Dendritic cell treated with granulocyte-macrophage colony-stimulating factor and Interleukin-4, amounts not matched to agents 40 ng/mL and 50 ng/mL, for 4 days (primary cell): ENCODE data around the gene SNX7.

Experiments used
- H3K27ac Mint-ChIP-seq: one replicate; pipeline ENCODE4 v1.8.0; 2022; ENCODE audit warnings: mild to moderate bottlenecking, mixed read lengths
- H3K27me3 Mint-ChIP-seq: one replicate; pipeline ENCODE4 v1.8.0; 2022; ENCODE audit warnings: mild to moderate bottlenecking, mixed read lengths
- H3K36me3 Mint-ChIP-seq: one replicate; pipeline ENCODE4 v1.8.0; 2022; ENCODE audit warnings: low read depth, mixed read lengths
- H3K4me1 Mint-ChIP-seq: one replicate; pipeline ENCODE4 v1.8.0; 2022; ENCODE audit warnings: low read depth, mixed read lengths
- H3K4me3 Mint-ChIP-seq: one replicate; pipeline ENCODE4 v1.8.0; 2022; ENCODE audit warnings: mild to moderate bottlenecking, moderate library complexity, mixed read lengths
- H3K9me3 Mint-ChIP-seq: one replicate; pipeline ENCODE4 v1.8.0; 2022; ENCODE audit warnings: mixed read lengths
- intact Hi-C: fragments of 100-400 bp; cut with micrococcal nuclease; formaldehyde crosslinking; loops from one replicate; pipeline ENCODE4 v1.15.0; 2022

Gene SNX7

DNA sequence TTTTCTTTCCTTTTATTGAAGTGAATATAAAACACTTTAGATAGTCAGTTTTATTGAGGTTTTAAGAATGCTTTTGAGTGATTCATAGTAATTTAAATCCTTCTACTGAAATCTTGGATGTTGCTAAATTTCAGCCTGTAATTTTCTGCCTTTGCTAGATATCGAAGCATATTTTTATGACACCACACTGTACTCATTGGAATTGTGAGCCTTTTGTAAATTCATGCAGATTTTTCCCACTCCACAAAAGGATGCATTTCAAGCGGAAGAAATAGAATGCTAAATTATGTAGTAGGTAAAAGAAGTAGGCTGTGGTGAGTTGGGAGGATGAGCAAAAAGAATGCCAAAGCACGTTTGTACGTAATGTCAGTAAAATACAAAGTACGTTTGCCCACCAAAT lies 13.8 kb downstream of the SNX7 start:
- Mint-ChIP-seq H3K27ac (no peak overlapping the region), H3K27me3 (no peaks in the 10 kb centered on the region), H3K9me3 (peaks cover 10% of the 10 kb centered on the region), H3K4me3 (no peak overlapping the region), H3K36me3 (no peaks in the 10 kb centered on the region), H3K4me1 (no peaks in the 10 kb centered on the region)
- intact Hi-C loops: no loop called here

DNA sequence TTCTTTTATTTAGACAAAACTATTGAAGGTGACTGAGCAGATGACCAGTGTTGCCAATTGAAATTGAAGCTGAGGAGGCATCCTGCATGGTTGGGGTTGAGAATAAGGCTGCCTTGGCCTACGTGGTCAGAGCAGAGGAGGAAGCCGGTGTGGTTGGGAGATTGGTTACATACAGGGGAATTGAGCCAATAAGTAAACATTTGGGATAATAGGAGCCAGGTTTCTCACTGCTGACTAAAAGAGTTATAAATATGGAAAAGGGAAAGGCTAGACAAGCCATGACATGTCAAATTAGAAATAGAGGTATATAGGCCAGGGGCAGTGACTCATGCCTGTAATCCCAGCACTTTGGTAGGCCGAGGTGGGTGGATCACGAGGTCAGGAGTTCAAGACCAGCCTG lies 15.8 kb downstream of the SNX7 start:
- Mint-ChIP-seq H3K9me3 (peaks cover 19% of the 10 kb centered on the region), H3K36me3 (no peaks in the 10 kb centered on the region), H3K4me3 (no peak overlapping the region), H3K27me3 (no peaks in the 10 kb centered on the region), H3K27ac (no peak overlapping the region), H3K4me1 (no peaks in the 10 kb centered on the region)
- intact Hi-C loops: no loop called here

DNA sequence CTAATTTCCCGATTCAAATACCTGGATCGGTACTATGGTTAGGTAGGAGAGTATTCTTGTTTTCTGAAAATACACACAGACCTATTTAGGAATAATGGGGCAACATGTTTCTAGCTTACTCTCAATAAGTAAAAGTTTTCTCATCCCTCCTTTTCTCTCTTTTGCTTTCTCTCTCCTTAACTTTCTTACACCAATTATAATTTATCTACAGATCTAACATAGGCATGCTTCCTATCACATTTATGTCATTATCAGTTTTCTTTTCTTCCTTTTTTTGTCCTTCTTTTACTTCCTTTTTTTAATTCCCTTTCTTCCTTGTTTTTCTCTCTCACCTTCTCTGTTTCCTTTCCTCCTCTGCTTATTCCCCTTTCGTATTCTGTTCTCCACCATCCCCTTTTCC lies 20.3 kb downstream of the SNX7 start:
- Mint-ChIP-seq H3K4me3 (no peak overlapping the region), H3K27me3 (no peaks in the 10 kb centered on the region), H3K27ac (no peak overlapping the region), H3K36me3 (no peaks in the 10 kb centered on the region), H3K9me3 (peaks cover 19% of the 10 kb centered on the region), H3K4me1 (no peaks in the 10 kb centered on the region)
- intact Hi-C loops: no loop called here

DNA sequence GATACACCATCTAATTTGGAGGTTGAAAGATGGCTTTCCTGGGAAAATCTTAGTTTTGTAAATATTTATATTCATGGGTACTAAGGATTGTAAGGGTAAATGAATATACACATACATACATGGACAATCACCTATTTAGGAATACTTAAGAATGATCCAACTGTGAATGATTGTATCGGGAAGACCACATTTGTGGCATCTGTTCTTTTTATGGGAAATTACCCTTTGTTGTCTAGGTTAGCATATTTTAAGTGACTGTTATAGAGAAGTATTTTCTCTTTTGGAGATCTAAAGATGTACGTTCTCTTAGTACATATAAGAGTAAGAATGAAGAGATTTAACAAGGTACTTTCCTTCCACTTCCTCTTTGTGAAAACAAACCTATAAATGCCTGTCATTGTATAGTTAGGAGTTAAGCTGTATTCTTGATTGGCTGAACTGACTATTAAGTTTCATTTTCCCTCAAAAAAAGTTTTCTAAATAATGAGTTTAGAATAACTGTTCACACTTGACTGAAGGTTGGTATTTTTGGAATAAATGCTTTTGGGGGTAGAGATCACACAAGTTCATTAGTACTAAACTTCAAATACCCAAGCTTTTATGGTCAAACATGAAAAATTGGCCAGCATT lies 26.7 kb downstream of the SNX7 start:
- intact Hi-C loops: no loop called here
- H3K4me3 Mint-ChIP-seq: no peak overlapping the region
- no peak overlapping the region for H3K27ac Mint-ChIP-seq
- no peaks in the 10 kb centered on the region for H3K9me3 Mint-ChIP-seq
- H3K36me3 Mint-ChIP-seq: no peaks in the 10 kb centered on the region
- H3K4me1 Mint-ChIP-seq: no peaks in the 10 kb centered on the region
- no peaks in the 10 kb centered on the region for H3K27me3 Mint-ChIP-seq

DNA sequence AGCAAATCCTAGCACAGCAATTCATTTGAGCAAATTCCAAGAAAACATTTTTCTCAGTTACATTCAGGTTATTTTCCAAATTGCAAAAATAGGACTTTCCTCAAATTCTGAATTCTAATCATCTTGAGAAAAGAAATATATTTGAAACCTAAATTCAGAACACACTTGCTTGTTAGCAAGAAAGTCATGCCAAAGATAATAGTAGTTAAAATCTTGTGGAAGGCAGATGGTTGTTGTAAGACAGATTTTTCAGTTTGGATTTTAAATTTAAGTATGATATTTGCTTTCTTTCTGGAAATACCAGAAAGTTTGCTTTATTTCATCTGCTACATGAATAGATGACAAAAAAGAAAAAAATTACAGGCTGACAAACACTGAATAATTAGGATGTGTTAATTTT lies 29.1 kb downstream of the SNX7 start:
- Mint-ChIP-seq H3K27ac (no peak overlapping the region), H3K4me1 (no peaks in the 10 kb centered on the region), H3K36me3 (no peaks in the 10 kb centered on the region), H3K4me3 (no peak overlapping the region), H3K9me3 (no peaks in the 10 kb centered on the region), H3K27me3 (no peaks in the 10 kb centered on the region)
- intact Hi-C loops: no loop called here

DNA sequence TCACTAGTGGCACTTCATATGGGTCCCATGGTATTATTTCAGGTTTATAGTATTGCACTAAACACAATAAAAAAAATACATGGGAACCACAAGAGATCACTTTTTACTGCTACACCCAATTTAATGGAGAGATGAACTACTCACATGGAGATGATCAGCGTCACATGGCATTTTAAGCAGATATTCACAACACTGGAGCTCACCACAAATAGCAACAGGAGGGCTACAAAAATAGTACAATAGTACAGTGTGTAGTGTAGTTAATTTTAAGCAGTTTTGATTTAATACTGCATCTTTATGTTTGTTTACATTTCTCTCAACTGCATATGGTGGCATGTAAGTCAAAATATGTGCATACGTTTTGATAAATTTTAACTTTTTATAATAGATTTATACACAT lies 31.0 kb downstream of the SNX7 start:
- intact Hi-C loops: no loop called here
- no peak overlapping the region for H3K27ac Mint-ChIP-seq
- H3K4me1 Mint-ChIP-seq: no peaks in the 10 kb centered on the region
- no peaks in the 10 kb centered on the region for H3K36me3 Mint-ChIP-seq
- H3K4me3 Mint-ChIP-seq: no peak overlapping the region
- no peaks in the 10 kb centered on the region for H3K9me3 Mint-ChIP-seq
- H3K27me3 Mint-ChIP-seq: no peaks in the 10 kb centered on the region

DNA sequence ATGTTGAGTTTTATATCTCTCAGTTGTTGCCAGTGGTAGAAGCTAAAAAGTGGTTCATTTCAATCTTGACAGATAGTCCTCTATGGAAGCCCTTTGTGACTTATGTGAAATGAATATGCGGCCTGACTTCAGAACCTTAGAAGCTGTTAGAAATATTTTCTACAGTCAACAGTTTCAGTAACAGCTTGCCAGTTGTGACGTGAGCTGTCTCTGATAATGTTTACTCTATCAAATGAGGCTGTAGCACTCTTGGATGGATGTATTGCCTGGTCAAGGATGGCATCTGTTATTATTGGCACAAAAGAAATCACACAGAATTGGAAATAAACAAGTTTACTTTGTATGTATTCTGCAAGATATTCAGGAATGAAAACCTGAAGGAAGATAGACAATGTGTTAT lies 31.9 kb downstream of the SNX7 start:
- H3K27ac Mint-ChIP-seq: no peak overlapping the region
- no peaks in the 10 kb centered on the region for H3K4me1 Mint-ChIP-seq
- H3K27me3 Mint-ChIP-seq: no peaks in the 10 kb centered on the region
- no peak overlapping the region for H3K4me3 Mint-ChIP-seq
- H3K9me3 Mint-ChIP-seq: no peaks in the 10 kb centered on the region
- no peaks in the 10 kb centered on the region for H3K36me3 Mint-ChIP-seq
- intact Hi-C loops: no loop called here

DNA sequence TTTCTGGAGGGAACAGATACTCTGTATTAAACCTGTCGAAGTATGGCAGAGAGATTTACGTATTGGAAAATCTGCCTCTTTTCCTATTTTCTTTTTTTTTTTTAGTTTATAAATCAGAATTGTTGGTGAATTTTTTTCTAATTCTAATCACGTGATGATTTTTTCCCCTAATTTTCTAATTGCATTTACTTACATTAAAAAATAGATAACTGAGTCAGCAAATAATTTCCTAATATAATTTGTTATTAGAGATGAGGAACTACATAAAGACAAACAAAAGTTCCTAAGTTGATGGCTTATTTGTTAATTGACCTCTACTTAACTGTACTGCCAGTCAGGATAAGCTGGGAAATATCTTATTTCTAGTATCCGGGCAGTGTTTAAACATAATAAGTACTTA lies 34.6 kb downstream of the SNX7 start:
- Mint-ChIP-seq H3K9me3 (no peaks in the 10 kb centered on the region), H3K27me3 (no peaks in the 10 kb centered on the region), H3K4me3 (no peak overlapping the region), H3K27ac (no peak overlapping the region), H3K36me3 (no peaks in the 10 kb centered on the region), H3K4me1 (no peaks in the 10 kb centered on the region)
- intact Hi-C loops: no loop called here

DNA sequence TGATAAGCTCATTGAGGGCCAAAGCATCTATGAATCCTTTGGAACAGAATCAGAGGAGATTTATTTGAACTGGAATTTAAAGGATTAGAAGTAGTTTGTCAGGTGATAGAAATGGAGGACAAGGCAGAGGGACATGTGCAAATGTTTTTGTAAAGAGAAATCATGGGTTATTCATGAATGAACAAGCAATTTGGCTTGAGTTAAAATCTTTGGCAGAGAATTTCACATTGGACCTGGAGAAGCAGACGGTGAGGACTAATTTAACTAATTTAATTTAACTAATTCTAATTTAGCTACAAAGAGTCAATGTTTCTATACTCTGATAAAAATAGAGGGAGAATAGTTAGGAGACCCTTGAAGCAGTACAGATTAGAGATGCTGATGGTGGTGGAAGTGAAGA lies 36.3 kb downstream of the SNX7 start:
- Mint-ChIP-seq H3K27me3 (no peaks in the 10 kb centered on the region), H3K27ac (no peak overlapping the region), H3K4me1 (no peaks in the 10 kb centered on the region), H3K9me3 (no peaks in the 10 kb centered on the region), H3K36me3 (no peaks in the 10 kb centered on the region), H3K4me3 (no peak overlapping the region)
- intact Hi-C loops: no loop called here

DNA sequence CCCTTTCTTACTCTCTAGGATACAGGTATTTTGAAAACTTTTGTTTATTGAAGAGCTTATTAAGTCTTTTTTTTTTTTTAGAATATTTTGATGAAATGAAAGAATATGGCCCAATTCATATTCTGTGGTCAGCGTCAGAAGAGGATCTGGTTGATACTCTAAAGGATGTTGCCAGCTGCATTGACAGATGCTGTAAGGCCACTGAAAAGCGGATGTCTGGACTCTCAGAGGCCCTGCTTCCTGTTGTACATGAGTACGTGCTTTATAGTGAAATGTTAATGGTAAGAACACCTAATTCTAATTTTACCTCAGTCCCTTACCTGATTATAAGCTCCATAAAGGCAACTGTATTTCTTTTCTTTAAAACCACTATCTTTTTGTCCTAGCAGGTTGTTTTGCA lies 37.1 kb downstream of the SNX7 start:
- intact Hi-C loops: no loop called here
- Mint-ChIP-seq H3K36me3 (no peaks in the 10 kb centered on the region), H3K4me3 (no peak overlapping the region), H3K4me1 (no peaks in the 10 kb centered on the region), H3K27ac (no peak overlapping the region), H3K27me3 (no peaks in the 10 kb centered on the region), H3K9me3 (no peaks in the 10 kb centered on the region)

DNA sequence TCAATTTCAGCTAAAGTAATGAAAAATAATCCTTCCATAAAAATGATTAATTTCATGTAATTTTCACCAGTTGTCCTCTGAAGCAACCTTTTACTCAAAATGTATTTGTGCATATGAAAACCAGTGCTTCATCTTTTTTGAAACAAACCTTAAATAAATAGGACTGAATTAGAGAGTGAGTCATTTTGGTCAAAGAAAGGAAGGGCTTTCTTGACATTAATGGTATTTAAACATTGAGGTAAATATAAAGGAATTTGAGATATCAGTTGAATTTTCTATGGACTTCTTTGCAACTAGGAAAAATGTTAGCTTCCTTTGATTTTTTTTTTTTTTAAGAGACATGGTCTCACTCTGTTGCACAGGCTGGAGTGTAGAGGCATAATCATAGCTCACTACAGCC lies 38.7 kb downstream of the SNX7 start:
- H3K9me3 Mint-ChIP-seq: no peaks in the 10 kb centered on the region
- no peaks in the 10 kb centered on the region for H3K36me3 Mint-ChIP-seq
- H3K4me3 Mint-ChIP-seq: no peak overlapping the region
- H3K4me1 Mint-ChIP-seq: no peaks in the 10 kb centered on the region
- H3K27me3 Mint-ChIP-seq: no peaks in the 10 kb centered on the region
- intact Hi-C loops: no loop called here
- no peak overlapping the region for H3K27ac Mint-ChIP-seq

DNA sequence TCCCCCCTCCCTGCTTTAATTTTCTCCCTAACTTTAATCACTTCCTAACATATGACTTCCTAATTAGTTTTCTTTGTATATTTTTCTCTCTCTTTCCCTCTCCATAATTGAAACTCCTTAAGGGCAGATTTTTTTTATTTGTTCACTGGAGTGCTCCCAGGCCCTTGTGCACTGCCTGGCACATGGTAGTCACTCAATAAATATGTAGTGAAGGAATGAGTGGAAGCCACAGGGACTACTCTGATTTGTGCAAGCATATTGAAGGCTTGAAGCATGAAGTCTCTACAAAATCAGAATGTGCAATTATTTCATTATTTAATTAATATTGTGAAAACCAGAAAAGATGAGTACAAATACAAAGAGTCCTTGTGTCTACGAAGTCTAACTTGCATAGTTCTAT lies 41.5 kb downstream of the SNX7 start:
- Mint-ChIP-seq H3K36me3 (no peaks in the 10 kb centered on the region), H3K27me3 (no peaks in the 10 kb centered on the region), H3K27ac (no peak overlapping the region), H3K9me3 (no peaks in the 10 kb centered on the region), H3K4me1 (no peaks in the 10 kb centered on the region), H3K4me3 (no peak overlapping the region)
- intact Hi-C loops: no loop called here

DNA sequence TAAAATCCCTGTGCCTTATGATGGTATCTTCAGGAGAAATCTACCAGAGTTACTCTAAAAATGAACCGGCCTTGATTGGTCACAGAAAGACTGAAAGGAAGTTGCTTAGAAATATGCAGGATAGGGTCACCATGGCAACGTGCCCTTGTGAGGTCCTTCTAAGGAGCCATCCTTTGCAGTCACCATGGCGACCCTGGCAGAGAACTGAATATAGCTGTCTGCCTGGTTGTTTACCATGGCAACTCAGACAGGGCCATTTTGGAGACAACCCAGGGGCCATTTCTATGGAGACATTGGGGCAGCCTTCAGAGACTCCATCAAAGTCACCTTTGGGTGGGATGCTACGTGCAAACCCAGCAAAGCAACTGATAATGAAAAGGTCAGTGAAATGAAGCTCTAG lies 43.0 kb downstream of the SNX7 start:
- Mint-ChIP-seq H3K27me3 (no peaks in the 10 kb centered on the region), H3K27ac (no peak overlapping the region), H3K4me1 (no peaks in the 10 kb centered on the region), H3K4me3 (no peak overlapping the region), H3K36me3 (no peaks in the 10 kb centered on the region), H3K9me3 (no peaks in the 10 kb centered on the region)
- intact Hi-C loops: no loop called here

DNA sequence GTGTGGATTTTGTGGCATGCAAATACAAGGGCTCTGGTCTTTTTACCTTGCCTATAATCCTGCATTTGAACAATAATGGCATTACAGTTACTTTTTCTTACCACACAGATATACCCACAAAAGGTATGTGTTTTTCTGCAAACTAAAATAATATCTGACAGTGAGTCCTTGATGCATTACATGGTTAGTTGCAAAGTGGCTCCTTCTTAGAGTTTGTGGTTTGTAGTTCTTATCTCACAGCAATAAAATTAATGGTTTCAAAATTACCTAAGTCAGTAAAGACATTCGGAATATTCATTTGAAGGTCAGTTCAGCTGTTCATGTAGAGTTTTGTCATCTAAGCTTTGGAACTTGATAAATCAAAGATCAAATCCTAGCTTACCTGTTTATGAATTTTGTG lies 43.5 kb downstream of the SNX7 start:
- intact Hi-C loops: no loop called here
- Mint-ChIP-seq H3K27ac (no peak overlapping the region), H3K4me1 (no peaks in the 10 kb centered on the region), H3K4me3 (no peak overlapping the region), H3K27me3 (no peaks in the 10 kb centered on the region), H3K9me3 (no peaks in the 10 kb centered on the region), H3K36me3 (no peaks in the 10 kb centered on the region)

DNA sequence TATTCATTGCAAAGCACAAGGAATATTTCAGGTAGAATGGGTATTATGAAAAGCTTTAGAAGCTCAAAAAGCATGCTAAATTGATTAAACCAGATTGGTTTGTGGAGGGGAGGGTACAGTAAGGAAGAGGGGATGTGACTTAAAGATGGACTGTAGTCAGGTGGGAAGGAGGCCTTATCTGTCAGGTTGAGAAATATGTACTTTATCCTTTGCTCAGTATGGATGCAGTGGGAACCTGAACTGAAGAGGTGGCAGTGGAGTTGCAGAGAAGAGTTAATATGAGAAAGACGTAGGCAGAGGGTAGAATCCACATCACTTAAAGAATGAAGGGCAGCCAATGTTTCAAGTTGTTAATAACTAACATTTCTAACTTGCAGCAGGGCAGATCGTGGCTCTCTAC lies 44.1 kb downstream of the SNX7 start:
- no peaks in the 10 kb centered on the region for H3K9me3 Mint-ChIP-seq
- intact Hi-C loops: no loop called here
- no peaks in the 10 kb centered on the region for H3K27me3 Mint-ChIP-seq
- H3K4me3 Mint-ChIP-seq: no peak overlapping the region
- H3K4me1 Mint-ChIP-seq: no peaks in the 10 kb centered on the region
- no peaks in the 10 kb centered on the region for H3K36me3 Mint-ChIP-seq
- H3K27ac Mint-ChIP-seq: no peak overlapping the region
